Osteoblast (primary cell): ENCODE measurements around the gene LPAR1. TPM values are rescaled to one million over a fixed set of nuclear protein-coding genes. Genes with fewer than 3 reads are reported as not detected.

Experiments
- DNase-seq: peaks from one replicate; pipeline ENCODE4 v3.0.0; 2011; ENCODE audit warnings: low spot score, mixed read lengths; ENCODE audit not compliant: insufficient read length; ENCODE audit errors: missing footprints
- H2AFZ ChIP-seq: 2 replicates; pipeline ENCODE4 v1.6.0; 2011; ENCODE audit warnings: mild to moderate bottlenecking, low read length
- H3K27ac ChIP-seq: 2 replicates; pipeline ENCODE4 v1.5.1; 2011; ENCODE audit warnings: mild to moderate bottlenecking, low read depth, low read length, moderate library complexity
- H3K27me3 ChIP-seq: 2 replicates; pipeline ENCODE4 v1.6.0; 2012; ENCODE audit warnings: mild to moderate bottlenecking, control low read depth, inconsistent platforms, low read length, moderate library complexity; ENCODE audit not compliant: insufficient read depth
- H3K36me3 ChIP-seq: 2 replicates; pipeline ENCODE4 v1.5.1; 2011; ENCODE audit warnings: mild to moderate bottlenecking, low read length, control low read depth, moderate library complexity; ENCODE audit not compliant: insufficient read depth
- H3K4me1 ChIP-seq: 2 replicates; pipeline ENCODE4 v1.5.1; 2011; ENCODE audit warnings: mild to moderate bottlenecking, low read length, control low read depth, moderate library complexity; ENCODE audit not compliant: insufficient read depth
- H3K4me2 ChIP-seq: 2 replicates; pipeline ENCODE4 v1.6.0; 2011; ENCODE audit warnings: mild to moderate bottlenecking, low read length; ENCODE audit not compliant: insufficient read depth
- H3K4me3 ChIP-seq: fragments of 200-600 bp; sonication (generic); 3 replicates; pipeline ENCODE4 v1.5.1; 2012; ENCODE audit warnings: mild to moderate bottlenecking, low read length, inconsistent platforms; ENCODE audit not compliant: insufficient read depth
- H3K79me2 ChIP-seq: 2 replicates; pipeline ENCODE4 v1.6.0; 2012; ENCODE audit warnings: mild to moderate bottlenecking, low read length, control low read depth, inconsistent platforms; ENCODE audit not compliant: insufficient read depth
- H3K9me3 ChIP-seq: 2 replicates; pipeline ENCODE4 v1.5.1; 2011; ENCODE audit warnings: low read depth, low read length, control low read depth
- H4K20me1 ChIP-seq: 2 replicates; pipeline ENCODE4 v1.6.0; 2012; ENCODE audit warnings: mild to moderate bottlenecking, low read length, control low read depth; ENCODE audit not compliant: insufficient read depth
- total RNA-seq: library from RNA; depleted of rRNA; stranded (reverse); fragments of >200 nt; gene quantifications from 2 replicates; pipeline ENCODE4 v1.2.3, GENCODE V29; 2012
- TF ChIP-seq, protein P1 (sequence below): IDR thresholded peaks from 2 replicates; pipeline ENCODE4 v1.5.1; 2011; ENCODE audit warnings: mild to moderate bottlenecking, low read depth, low read length, moderate library complexity; ENCODE audit errors: extremely low read depth

The LPAR1 gene
- total RNA-seq, 1 donor = 151 TPM

DNA sequence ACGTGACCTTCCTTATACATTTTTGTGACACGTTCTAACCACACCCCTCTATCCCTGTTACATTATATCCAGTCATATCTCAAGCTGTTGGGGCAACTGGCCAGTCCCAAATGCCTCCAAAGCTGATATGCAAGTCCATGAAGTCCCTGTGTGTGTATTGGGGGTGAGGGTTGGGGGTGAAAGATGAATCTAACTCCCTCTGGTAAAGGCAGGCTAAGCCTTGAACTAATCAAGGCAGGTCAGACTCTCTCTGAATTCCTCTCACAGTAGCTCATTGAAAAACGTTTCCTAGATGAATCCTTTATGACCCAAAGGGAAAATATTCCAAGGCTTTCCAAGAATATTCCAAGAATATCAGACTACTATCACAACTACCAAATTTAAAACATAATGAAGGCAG is 195.3 kb downstream of the LPAR1 start:
- Histone ChIP-seq H2AFZ (no peak overlapping the region), H3K27ac (peak overlapping the region; percentile 73)

DNA sequence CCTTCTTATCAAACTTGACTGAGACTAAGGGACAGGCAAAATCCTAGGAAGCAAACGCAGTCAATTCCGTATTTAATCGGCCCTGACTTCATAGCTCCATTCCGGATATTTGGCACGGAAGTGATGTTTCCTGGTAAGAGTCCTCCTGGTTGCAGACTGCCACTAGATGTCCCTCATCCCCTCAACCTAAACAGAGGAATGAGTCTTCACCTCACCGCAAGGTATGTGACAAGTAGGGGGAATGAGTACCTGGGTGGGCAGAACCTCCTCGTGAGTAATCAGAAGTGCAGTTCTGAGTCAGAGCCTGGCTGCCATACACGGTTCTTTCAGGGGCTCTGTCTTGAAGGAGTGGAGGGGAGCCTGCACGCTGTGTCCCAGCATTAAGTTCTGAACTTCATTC is 196.1 kb downstream of the LPAR1 start:
- no peak overlapping the region for H3K4me2 ChIP-seq
- peak overlapping the region; percentile 73 for H3K27ac ChIP-seq
- no peaks in the 10 kb centered on the region for H4K20me1 ChIP-seq
- H3K36me3 ChIP-seq = no peaks in the 10 kb centered on the region
- H3K27me3 ChIP-seq = no peaks in the 10 kb centered on the region
- no peaks in the 10 kb centered on the region for H3K79me2 ChIP-seq
- no peak for DNase-seq
- H3K4me3 ChIP-seq = no peak overlapping the region
- no peaks in the 10 kb centered on the region for H3K9me3 ChIP-seq
- H2AFZ ChIP-seq = no peak overlapping the region
- peaks cover 32% of the 10 kb centered on the region for H3K4me1 ChIP-seq
- TF ChIP-seq, protein P1, sequence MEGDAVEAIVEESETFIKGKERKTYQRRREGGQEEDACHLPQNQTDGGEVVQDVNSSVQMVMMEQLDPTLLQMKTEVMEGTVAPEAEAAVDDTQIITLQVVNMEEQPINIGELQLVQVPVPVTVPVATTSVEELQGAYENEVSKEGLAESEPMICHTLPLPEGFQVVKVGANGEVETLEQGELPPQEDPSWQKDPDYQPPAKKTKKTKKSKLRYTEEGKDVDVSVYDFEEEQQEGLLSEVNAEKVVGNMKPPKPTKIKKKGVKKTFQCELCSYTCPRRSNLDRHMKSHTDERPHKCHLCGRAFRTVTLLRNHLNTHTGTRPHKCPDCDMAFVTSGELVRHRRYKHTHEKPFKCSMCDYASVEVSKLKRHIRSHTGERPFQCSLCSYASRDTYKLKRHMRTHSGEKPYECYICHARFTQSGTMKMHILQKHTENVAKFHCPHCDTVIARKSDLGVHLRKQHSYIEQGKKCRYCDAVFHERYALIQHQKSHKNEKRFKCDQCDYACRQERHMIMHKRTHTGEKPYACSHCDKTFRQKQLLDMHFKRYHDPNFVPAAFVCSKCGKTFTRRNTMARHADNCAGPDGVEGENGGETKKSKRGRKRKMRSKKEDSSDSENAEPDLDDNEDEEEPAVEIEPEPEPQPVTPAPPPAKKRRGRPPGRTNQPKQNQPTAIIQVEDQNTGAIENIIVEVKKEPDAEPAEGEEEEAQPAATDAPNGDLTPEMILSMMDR = no peak

More for the DNA sequence above, 195.3 kb downstream of the LPAR1 start:
- H3K4me1 ChIP-seq = peaks cover 32% of the 10 kb centered on the region
- no peak overlapping the region for H3K4me3 ChIP-seq
- no peaks in the 10 kb centered on the region for H3K9me3 ChIP-seq
- no peaks in the 10 kb centered on the region for H4K20me1 ChIP-seq
- no peaks in the 10 kb centered on the region for H3K79me2 ChIP-seq
- DNase-seq = no peak
- peak overlapping the region; percentile 5 for H3K4me2 ChIP-seq
- TF ChIP-seq, protein P1 = no peak
- no peaks in the 10 kb centered on the region for H3K36me3 ChIP-seq
- no peaks in the 10 kb centered on the region for H3K27me3 ChIP-seq

DNA sequence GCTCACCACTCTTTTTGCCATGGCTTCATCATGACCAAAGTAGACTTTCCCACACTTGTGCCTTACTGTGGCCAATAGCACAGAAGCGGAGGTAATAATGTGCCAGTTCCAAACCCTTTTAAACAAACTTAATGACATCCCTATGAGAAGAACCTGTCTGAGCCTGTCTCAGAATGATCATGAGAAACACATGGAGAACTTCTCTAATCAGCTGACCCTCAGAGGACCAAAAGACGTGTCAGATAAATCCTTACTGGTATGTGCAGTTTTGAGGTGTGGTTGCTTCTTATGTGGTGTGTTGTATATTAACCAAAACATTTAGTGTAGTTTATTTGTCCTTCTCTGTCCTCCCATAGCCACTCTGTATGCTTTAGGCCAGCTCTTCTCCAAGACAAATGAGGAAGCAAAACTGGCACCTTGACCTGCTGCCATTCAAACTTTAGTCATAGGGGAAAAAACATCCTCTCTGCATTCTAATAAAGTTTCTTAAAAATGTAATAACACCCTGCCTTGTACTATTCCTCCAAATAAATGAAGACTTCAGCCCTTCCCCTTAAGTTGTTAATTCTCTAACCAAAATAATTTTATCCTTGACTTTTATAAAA is 200.8 kb downstream of the LPAR1 start:
- H3K4me2 ChIP-seq = no peak overlapping the region
- H3K27me3 ChIP-seq = no peaks in the 10 kb centered on the region
- H2AFZ ChIP-seq = no peak overlapping the region
- TF ChIP-seq, protein P1 = no peak
- H3K36me3 ChIP-seq = no peaks in the 10 kb centered on the region
- no peak overlapping the region for H3K27ac ChIP-seq
- H4K20me1 ChIP-seq = no peaks in the 10 kb centered on the region
- no peak overlapping the region for H3K4me3 ChIP-seq
- peaks cover 30% of the 10 kb centered on the region for H3K4me1 ChIP-seq
- H3K9me3 ChIP-seq = no peaks in the 10 kb centered on the region
- H3K79me2 ChIP-seq = no peaks in the 10 kb centered on the region
- DNase-seq = no peak

DNA sequence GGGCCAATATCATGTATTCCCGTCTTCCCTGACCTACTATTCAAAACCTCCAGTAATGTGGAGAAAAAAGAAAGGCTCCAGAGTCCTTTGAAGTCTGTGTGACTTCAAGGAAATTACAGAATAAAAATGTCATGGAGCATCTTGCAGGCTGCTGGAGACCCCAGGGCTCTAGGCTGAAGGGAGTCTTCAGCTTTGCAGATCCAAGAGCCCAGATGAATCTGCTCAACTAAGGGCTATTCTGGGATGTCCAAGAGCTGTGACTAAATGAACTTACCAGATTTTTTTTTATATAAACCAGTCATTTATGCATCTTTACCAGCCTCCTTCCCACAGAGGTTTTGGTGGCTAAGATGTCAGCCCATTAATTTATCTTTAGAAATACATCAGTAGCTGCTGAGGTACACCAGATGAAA is 202.4 kb downstream of the LPAR1 start:
- Histone ChIP-seq H3K4me3 (no peak overlapping the region), H3K4me1 (peaks cover 24% of the 10 kb centered on the region), H3K27me3 (no peaks in the 10 kb centered on the region), H3K79me2 (no peaks in the 10 kb centered on the region), H3K9me3 (no peaks in the 10 kb centered on the region), H3K27ac (peak overlapping the region; percentile 59), H2AFZ (no peak overlapping the region), H3K36me3 (no peaks in the 10 kb centered on the region), H3K4me2 (peak overlapping the region; percentile 53), H4K20me1 (no peaks in the 10 kb centered on the region)
- TF ChIP-seq, protein P1 = no peak
- peak; percentile 51 for DNase-seq
